H1 (cell line): ENCODE results near the gene SCAF11. TPM values are rescaled to one million over a fixed set of nuclear protein-coding genes. Genes with fewer than 3 reads are reported as not detected.

Source experiments
- CTCF ChIA-PET: fragments of 300-600 bp; sonication (Branson Sonifier 250); formaldehyde crosslinking; loops from one replicate; lab custom pipeline; 2021; ENCODE audit not compliant: partially characterized antibody; lab: Charles Lee
- POLR2A ChIA-PET: fragments of 300-600 bp; sonication (Branson Sonifier 250); formaldehyde crosslinking; loops from one replicate; lab custom pipeline; 2021; ENCODE audit warnings: inconsistent platforms; ENCODE audit not compliant: partially characterized antibody; lab: Charles Lee
- DNase-seq, 2 experiments: peaks; one replicate each; pipeline versions ENCODE4 v3.0.0 to v3.0.0-alpha.2; 2010 to 2022; ENCODE audit warnings: low spot score in 2 of 2, low read depth in 1 of 2, mixed read lengths in 1 of 2
- FAIRE-seq: peaks from 2 replicates; lab custom pipeline; 2011; peaks lifted over from hg19 to GRCh38; lab: Jason Lieb, UNC
- H2AFZ ChIP-seq: 2 replicates; pipeline ENCODE4 v1.8.1; 2012; ENCODE audit warnings: low read length, inconsistent platforms
- H2AK5ac ChIP-seq: 2 replicates; pipeline ENCODE4 v1.6.1; 2013; ENCODE audit warnings: low read depth, low read length
- H2BK120ac ChIP-seq: replicated peaks from 2 replicates; pipeline ENCODE3; 2013; ENCODE audit warnings: low read depth, low read length, inconsistent platforms
- H2BK12ac ChIP-seq: 2 replicates; pipeline ENCODE4 v1.6.1; 2013; ENCODE audit warnings: low read depth, low read length
- H2BK15ac ChIP-seq: 2 replicates; pipeline ENCODE4 v1.6.1; 2013; ENCODE audit warnings: low read length
- H2BK20ac ChIP-seq: 2 replicates; pipeline ENCODE4 v1.6.1; 2013; ENCODE audit warnings: low read length
- H2BK5ac ChIP-seq: 2 replicates; pipeline ENCODE4 v1.6.1; 2013; ENCODE audit warnings: low read depth, low read length
- H3K14ac ChIP-seq: 2 replicates; pipeline ENCODE4 v1.6.1; 2013; ENCODE audit warnings: inconsistent platforms; ENCODE audit not compliant: insufficient read length
- H3K18ac ChIP-seq: 2 replicates; pipeline ENCODE4 v1.6.1; 2013; ENCODE audit warnings: low read length; ENCODE audit errors: extremely low read depth
- H3K23ac ChIP-seq: 2 replicates; pipeline ENCODE4 v1.6.1; 2013; ENCODE audit warnings: inconsistent platforms; ENCODE audit not compliant: insufficient read length
- H3K23me2 ChIP-seq: 2 replicates; pipeline ENCODE4 v1.6.1; 2013; ENCODE audit warnings: low read depth, low read length
- H3K27ac ChIP-seq: 2 replicates; pipeline ENCODE4 v1.6.1; 2011; ENCODE audit warnings: low read depth, low read length, inconsistent platforms
- H3K27me3 ChIP-seq, 4 experiments: replicated peaks in 1 of 4; 1 replicate in 1 of 4; 2 replicates in 3 of 4; pipeline versions ENCODE4 v1.6.1 to v1.8.1; 2011 to 2013; ENCODE audit warnings: low read length in 3 of 4, mild to moderate bottlenecking in 3 of 4, inconsistent platforms in 2 of 4, mixed read lengths in 2 of 4, moderate library complexity in 1 of 4; ENCODE audit not compliant: control insufficient read depth in 3 of 4, insufficient read depth in 3 of 4; ENCODE audit errors: extremely low read depth in 1 of 4
- H3K36me3 ChIP-seq, 4 experiments: 2 replicates each; pipeline versions ENCODE4 v1.6.1 to v1.8.1; 2011 to 2013; ENCODE audit warnings: mild to moderate bottlenecking in 4 of 4, low read length in 3 of 4, moderate library complexity in 2 of 4, control low read depth in 1 of 4, inconsistent platforms in 1 of 4; ENCODE audit not compliant: insufficient read depth in 4 of 4, control insufficient read depth in 2 of 4
- H3K4ac ChIP-seq: replicated peaks from 2 replicates; pipeline ENCODE3; 2013; ENCODE audit warnings: low read length, low read depth, mixed read lengths, inconsistent platforms; ENCODE audit not compliant: insufficient read length
- H3K4me1 ChIP-seq, 4 experiments: replicated peaks in 1 of 4; 1 replicate in 1 of 4; 2 replicates in 3 of 4; pipeline versions ENCODE4 v1.6.1 to v1.8.1; 2011 to 2013; ENCODE audit warnings: low read length in 3 of 4, inconsistent platforms in 2 of 4, mixed read lengths in 1 of 4; ENCODE audit not compliant: insufficient read depth in 4 of 4, control insufficient read depth in 3 of 4
- H3K4me2 ChIP-seq, 2 experiments: 2 replicates each; pipeline versions ENCODE4 v1.6.1 to v1.8.1; 2011 to 2013; ENCODE audit warnings: low read depth in 2 of 2, low read length in 2 of 2, control low read depth in 1 of 2, inconsistent platforms in 1 of 2, mild to moderate bottlenecking in 1 of 2; ENCODE audit not compliant: insufficient read depth in 1 of 2
- H3K4me3 ChIP-seq, 4 experiments: fragments of 200-600, 300-600 bp in 1 of 4; sonication (generic), shearing (Covaris generic), sonication (Bioruptor Twin) in 1 of 4; 2 replicates each; pipeline versions ENCODE4 v1.5.1 to v1.8.1; 2011 to 2016; ENCODE audit warnings: low read length in 4 of 4, low read depth in 3 of 4, control low read depth in 2 of 4, inconsistent platforms in 2 of 4, mild to moderate bottlenecking in 2 of 4, mixed read lengths in 1 of 4, moderate library complexity in 1 of 4; ENCODE audit not compliant: insufficient read depth in 2 of 4; ENCODE audit errors: extremely low read depth in 1 of 4
- H3K56ac ChIP-seq: replicated peaks from 2 replicates; pipeline ENCODE3; 2013; ENCODE audit warnings: low read depth, mild to moderate bottlenecking, mixed read lengths, low read length, inconsistent platforms; ENCODE audit not compliant: insufficient read length
- H3K79me1 ChIP-seq: 2 replicates; pipeline ENCODE4 v1.6.1; 2013; ENCODE audit warnings: low read depth, low read length, control low read depth
- H3K79me2 ChIP-seq, 2 experiments: 2 replicates each; pipeline versions ENCODE4 v1.6.1 to v1.8.1; 2012 to 2013; ENCODE audit warnings: low read length in 2 of 2, mild to moderate bottlenecking in 2 of 2, inconsistent platforms in 1 of 2; ENCODE audit not compliant: insufficient read depth in 2 of 2, control insufficient read depth in 1 of 2
- H3K9ac ChIP-seq, 4 experiments: replicated peaks in 1 of 4; 1 replicate in 1 of 4; 2 replicates in 3 of 4; pipeline versions ENCODE4 v1.6.1 to v1.8.1; 2011 to 2013; ENCODE audit warnings: low read depth in 3 of 4, low read length in 3 of 4, control low read depth in 2 of 4, mild to moderate bottlenecking in 2 of 4, moderate library complexity in 2 of 4, inconsistent platforms in 1 of 4; ENCODE audit errors: extremely low read depth in 1 of 4
- H3K9me3 ChIP-seq, 2 experiments: 2 replicates each; pipeline versions ENCODE4 v1.6.1 to v1.8.1; 2012 to 2013; ENCODE audit warnings: mild to moderate bottlenecking in 2 of 2, moderate library complexity in 2 of 2, control low read depth in 1 of 2, inconsistent platforms in 1 of 2, low read depth in 1 of 2, low read length in 1 of 2, mixed read lengths in 1 of 2; ENCODE audit not compliant: insufficient read depth in 2 of 2
- H4K20me1 ChIP-seq, 2 experiments: replicated peaks in 1 of 2; 2 replicates each; pipeline versions ENCODE3 to v1.8.1; 2011 to 2013; ENCODE audit warnings: inconsistent platforms in 2 of 2, low read length in 2 of 2, mild to moderate bottlenecking in 1 of 2; ENCODE audit not compliant: insufficient read depth in 2 of 2, control insufficient read depth in 1 of 2
- H4K5ac ChIP-seq: 2 replicates; pipeline ENCODE4 v1.6.1; 2013; ENCODE audit warnings: low read length, low read depth, mixed read lengths, inconsistent platforms; ENCODE audit not compliant: insufficient read length
- H4K8ac ChIP-seq: 2 replicates; pipeline ENCODE4 v1.8.0; 2013; ENCODE audit warnings: mild to moderate bottlenecking, moderate library complexity, low read length, inconsistent platforms; ENCODE audit not compliant: insufficient read depth; ENCODE audit errors: extremely low read depth
- H4K91ac ChIP-seq: replicated peaks from 2 replicates; pipeline ENCODE3; 2013; ENCODE audit warnings: low read length, mixed read lengths, inconsistent platforms; ENCODE audit not compliant: insufficient read length
- BRCA1 ChIP-seq: IDR thresholded peaks from 2 replicates; pipeline ENCODE4 v1.6.1; 2012; ENCODE audit warnings: low read depth, low read length, improper control_type of control experiment
- CBX5 ChIP-seq: fragments of 300-800, 300-1000 bp; sonication (generic); IDR thresholded peaks from 2 replicates; pipeline ENCODE4 v1.7.1; 2016; ENCODE audit warnings: antibody characterized with exemption, low read length, low read depth
- CHD1 ChIP-seq: IDR thresholded peaks from 2 replicates; pipeline ENCODE4 v1.6.1; 2012; ENCODE audit warnings: low read depth, low read length, improper control_type of control experiment
- CREB1 ChIP-seq: IDR thresholded peaks from 2 replicates; pipeline ENCODE4 v1.6.1; 2012; ENCODE audit warnings: inconsistent platforms
- EGR1 ChIP-seq: IDR thresholded peaks from 2 replicates; pipeline ENCODE4 v1.6.1; 2011; ENCODE audit warnings: low read depth, low read length, borderline replicate concordance
- GABPA ChIP-seq: IDR thresholded peaks from 2 replicates; pipeline ENCODE4 v1.6.1; 2011; ENCODE audit warnings: mild to moderate bottlenecking, low read length, moderate library complexity, borderline replicate concordance; ENCODE audit not compliant: insufficient read depth
- JUN ChIP-seq: IDR thresholded peaks from 2 replicates; pipeline ENCODE4 v1.6.1; 2011; ENCODE audit warnings: low read depth, mild to moderate bottlenecking, improper control_type of control experiment, low read length
- PHF8 ChIP-seq: fragments of 200-600 bp; sonication (generic); conservative IDR thresholded peaks from 2 replicates; pipeline ENCODE4 v1.7.1; 2012; ENCODE audit warnings: low read depth, mild to moderate bottlenecking, inconsistent platforms, low read length, moderate library complexity
- SIX5 ChIP-seq: IDR thresholded peaks from 2 replicates; pipeline ENCODE4 v1.6.1; 2011; ENCODE audit warnings: mild to moderate bottlenecking, low read depth, low read length
- TAF1 ChIP-seq: IDR thresholded peaks from 2 replicates; pipeline ENCODE4 v1.6.1; 2011; ENCODE audit warnings: mild to moderate bottlenecking, low read depth, low read length
- WGBS, 2 experiments: shearing (Covaris generic) in 1 of 2; methylation state at CpG; one replicate each; pipeline versions ENCODE4 v1.1.6 to v1.1.7; 2013 to 2015; ENCODE audit warnings: low lambda C conversion rate in 2 of 2, mixed read lengths in 2 of 2, inconsistent platforms in 1 of 2, low coverage in 1 of 2, missing lambda C conversion rate in 1 of 2; ENCODE audit not compliant: insufficient replicate concordance in 2 of 2, insufficient coverage in 1 of 2, insufficient read length in 1 of 2; ENCODE audit errors: extremely low coverage in 1 of 2, missing lambda C conversion rate in 1 of 2; 5-methylcytosine and 5-hydroxymethylcytosine counted together
- polyA plus RNA-seq, 7 experiments: library from polyadenylated mRNA; depleted of rRNA in 3 of 7; stranded (reverse) in 5 of 7; unstranded in 2 of 7; fragments of >200 nt in 5 of 7; fragments of 200-250 nt in 2 of 7; gene quantifications; 1 replicate in 5 of 7; 2 replicates in 1 of 7; 4 replicates in 1 of 7; pipeline versions ENCODE4 v1.2.1 to v1.2.3, GENCODE V29; 2011 to 2013; ENCODE audit warnings: missing spikeins in 2 of 7, mixed read lengths in 2 of 7
- total RNA-seq: library from RNA; stranded (reverse); fragmentation: NEBNext Ultra II Directional; extraction: Animal tissue kit (Norgen Biotek cat#: 25700); gene quantifications from 2 replicates; pipeline ENCODE4 v1.2.1, GENCODE V29; 2021
- TF ChIP-seq, protein P1 (sequence below): IDR thresholded peaks from 2 replicates; pipeline ENCODE4 v1.6.1; 2012; ENCODE audit warnings: inconsistent platforms
- TF ChIP-seq, protein P2 (sequence below), 3 experiments: IDR thresholded peaks; 1 replicate in 2 of 3; 2 replicates in 1 of 3; pipeline versions ENCODE4 v1.5.1 to v1.6.1; 2011; ENCODE audit warnings: low read length in 3 of 3, mild to moderate bottlenecking in 3 of 3, inconsistent platforms in 2 of 3, low read depth in 1 of 3, moderate library complexity in 1 of 3; ENCODE audit not compliant: insufficient read depth in 1 of 3; ENCODE audit errors: control extremely low read depth in 1 of 3

Gene SCAF11
- total and polyA plus RNA-seq, 2 of the 8 experiments (the other 6 are each of a cell fraction or from before 2014, with no cell fraction given): 15.1 to 77.8 TPM

DNA sequence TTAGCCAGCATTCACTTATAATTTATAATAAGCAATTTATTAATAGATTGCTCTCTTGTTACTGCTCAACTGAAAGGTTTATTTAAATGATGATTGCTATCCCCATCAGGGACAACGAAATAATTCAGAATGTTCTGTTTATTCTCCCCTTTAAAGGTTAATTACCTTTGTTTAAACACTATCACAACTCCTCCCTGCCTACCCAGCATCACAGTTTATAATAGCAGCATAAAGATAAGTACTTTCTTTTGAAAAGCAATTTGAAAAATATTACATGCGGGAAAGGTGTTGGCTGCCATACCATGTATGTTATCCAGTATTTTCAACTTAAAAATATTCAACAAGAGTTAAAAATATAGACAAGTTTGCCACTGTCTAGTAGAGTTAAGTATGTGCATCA lies 30.6 kb downstream of the SCAF11 start:
- Histone ChIP-seq H3K79me2 (0 out of 4 replicates have a peak, but pooled peaks cover 0 to 4% of the 10 kb centered on the region in 2 experiments), H3K4me2 (no peak overlapping the region), H3K18ac (no peak overlapping the region), H2BK15ac (no peak overlapping the region), H3K79me1 (no peaks in the 10 kb centered on the region), H3K9me3 (no peaks in the 10 kb centered on the region), H2BK20ac (no peak overlapping the region), H3K14ac (no peak overlapping the region), H3K4me1 (no peaks in the 10 kb centered on the region), H3K27me3 (no peaks in the 10 kb centered on the region), H3K4ac (no peak overlapping the region), H2AFZ (no peak overlapping the region), H3K23me2 (no peaks in the 10 kb centered on the region), H3K23ac (no peak overlapping the region), H3K4me3 (no peak overlapping the region), H2BK12ac (no peak overlapping the region), H4K8ac (no peak overlapping the region), H3K9ac (no peak overlapping the region), H4K91ac (no peak overlapping the region), H3K56ac (no peak overlapping the region), H3K36me3 (peaks cover 0 to 10% (median 0%) of the 10 kb centered on the region in 4 experiments; a peak in 1 of 8 replicates), H3K27ac (no peak overlapping the region), H2BK5ac (no peak overlapping the region), H4K20me1 (peaks cover 0 to 2% of the 10 kb centered on the region in 2 experiments), H2BK120ac (no peak overlapping the region), H2AK5ac (no peak overlapping the region), H4K5ac (no peak overlapping the region)
- CTCF ChIA-PET: no interaction called here
- DNase-seq: no peak
- FAIRE-seq: no peak
- POLR2A ChIA-PET: no interaction called here
- 92% methylated on average over 2 of the region's 2 CpGs; no CpG with 5 or more reads in 1 of the 2 experiments for WGBS, 2 experiments
- TF ChIP-seq EGR1 (no peak), CHD1 (no peak), SIX5 (no peak), GABPA (no peak), PHF8 (no peak), CBX5 (no peak), JUN (no peak), TAF1 (no peak), CREB1 (no peak), BRCA1 (no peak)
- TF ChIP-seq, protein P1, sequence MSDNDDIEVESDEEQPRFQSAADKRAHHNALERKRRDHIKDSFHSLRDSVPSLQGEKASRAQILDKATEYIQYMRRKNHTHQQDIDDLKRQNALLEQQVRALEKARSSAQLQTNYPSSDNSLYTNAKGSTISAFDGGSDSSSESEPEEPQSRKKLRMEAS: no peak
- TF ChIP-seq, protein P2, sequence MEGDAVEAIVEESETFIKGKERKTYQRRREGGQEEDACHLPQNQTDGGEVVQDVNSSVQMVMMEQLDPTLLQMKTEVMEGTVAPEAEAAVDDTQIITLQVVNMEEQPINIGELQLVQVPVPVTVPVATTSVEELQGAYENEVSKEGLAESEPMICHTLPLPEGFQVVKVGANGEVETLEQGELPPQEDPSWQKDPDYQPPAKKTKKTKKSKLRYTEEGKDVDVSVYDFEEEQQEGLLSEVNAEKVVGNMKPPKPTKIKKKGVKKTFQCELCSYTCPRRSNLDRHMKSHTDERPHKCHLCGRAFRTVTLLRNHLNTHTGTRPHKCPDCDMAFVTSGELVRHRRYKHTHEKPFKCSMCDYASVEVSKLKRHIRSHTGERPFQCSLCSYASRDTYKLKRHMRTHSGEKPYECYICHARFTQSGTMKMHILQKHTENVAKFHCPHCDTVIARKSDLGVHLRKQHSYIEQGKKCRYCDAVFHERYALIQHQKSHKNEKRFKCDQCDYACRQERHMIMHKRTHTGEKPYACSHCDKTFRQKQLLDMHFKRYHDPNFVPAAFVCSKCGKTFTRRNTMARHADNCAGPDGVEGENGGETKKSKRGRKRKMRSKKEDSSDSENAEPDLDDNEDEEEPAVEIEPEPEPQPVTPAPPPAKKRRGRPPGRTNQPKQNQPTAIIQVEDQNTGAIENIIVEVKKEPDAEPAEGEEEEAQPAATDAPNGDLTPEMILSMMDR (IDR thresholded peaks at IDR 0.05; ENCODE audit: control extremely low read depth in 1 of 3, insufficient read depth in 1 of 3, low read depth in 1 of 3, low read length in 3 of 3): no peak
